CD4-positive, alpha-beta T cell (primary cell): ENCODE measurements around the gene LRP1B. TPM values are rescaled to one million over a fixed set of nuclear protein-coding genes. Genes with fewer than 3 reads are reported as not detected.

Source experiments
- ATAC-seq: fragments of 200-7000 bp; cut with Tn5 transposase; one replicate; pipeline ENCODE4 v1.10.0; 2022; ENCODE audit warnings: mild to moderate bottlenecking; ENCODE audit not compliant: poor library complexity
- CTCF ChIA-PET: fragments of 350-600 bp; sonication (Branson Sonifier 250); formaldehyde crosslinking; loops from one replicate; lab custom pipeline; 2021; ENCODE audit warnings: antibody characterized with exemption, inconsistent platforms; lab: Charles Lee
- POLR2A ChIA-PET: fragments of 350-600 bp; sonication (Branson Sonifier 250); formaldehyde crosslinking; loops from one replicate; lab custom pipeline; 2021; ENCODE audit warnings: antibody characterized with exemption, inconsistent platforms; lab: Charles Lee
- DNase-seq, 14 experiments: peaks; one replicate each; pipeline ENCODE4 v3.0.0-alpha.2; 2013 to 2020; ENCODE audit warnings: mixed read lengths in 2 of 14
- H3K27ac ChIP-seq, 2 donors: one replicate each; pipeline versions ENCODE4 v1.5.1 to v1.7.0; 2013; ENCODE audit warnings: low read length in 2 of 2, low read depth in 1 of 2, mild to moderate bottlenecking in 1 of 2
- H3K27me3 ChIP-seq, 2 experiments: 1 replicate in 1 of 2; 2 replicates in 1 of 2; pipeline versions ENCODE4 v1.6.1 to v1.7.0; 2013; ENCODE audit warnings: low read length in 2 of 2, control low read depth in 1 of 2, mild to moderate bottlenecking in 1 of 2, moderate library complexity in 1 of 2; ENCODE audit not compliant: insufficient read depth in 2 of 2, control insufficient read depth in 1 of 2
- H3K36me3 ChIP-seq: one replicate; pipeline ENCODE4 v1.6.1; 2013; ENCODE audit warnings: low read length, control low read depth; ENCODE audit not compliant: insufficient read depth
- H3K4me1 ChIP-seq: one replicate; pipeline ENCODE4 v1.6.1; 2013; ENCODE audit warnings: low read length, control low read depth; ENCODE audit not compliant: insufficient read depth
- H3K4me3 ChIP-seq: one replicate; pipeline ENCODE4 v1.5.1; 2013; ENCODE audit warnings: mild to moderate bottlenecking, low read length, moderate library complexity
- H3K9me3 ChIP-seq, 2 experiments: 1 replicate in 1 of 2; 2 replicates in 1 of 2; pipeline versions ENCODE4 v1.6.1 to v1.7.0; 2013; ENCODE audit warnings: low read length in 2 of 2, mild to moderate bottlenecking in 2 of 2, control low read depth in 1 of 2, moderate library complexity in 1 of 2; ENCODE audit not compliant: control insufficient read depth in 1 of 2, insufficient read depth in 1 of 2
- H3K27ac Mint-ChIP-seq: one replicate; pipeline ENCODE4 v1.8.0; 2020; ENCODE audit warnings: mixed read lengths
- H3K27me3 Mint-ChIP-seq: one replicate; pipeline ENCODE4 v1.8.0; 2021; ENCODE audit warnings: mixed read lengths
- H3K36me3 Mint-ChIP-seq: one replicate; pipeline ENCODE4 v1.8.0; 2021; ENCODE audit warnings: low read depth, mixed read lengths
- H3K4me1 Mint-ChIP-seq: one replicate; pipeline ENCODE4 v1.8.0; 2021; ENCODE audit warnings: low read depth, mixed read lengths
- H3K4me3 Mint-ChIP-seq: one replicate; pipeline ENCODE4 v1.8.0; 2020; ENCODE audit warnings: mild to moderate bottlenecking, mixed read lengths
- H3K9me3 Mint-ChIP-seq: one replicate; pipeline ENCODE4 v1.8.0; 2020; ENCODE audit warnings: mixed read lengths
- CTCF ChIP-seq: fragments of 200-600 bp; IDR thresholded peaks from one replicate; pipeline ENCODE4 v1.8.0; 2022; ENCODE audit warnings: antibody characterized with exemption, mild to moderate bottlenecking
- intact Hi-C, 2 experiments: fragments of 100-400 bp; cut with DNase I in 1 of 2; cut with micrococcal nuclease in 1 of 2; formaldehyde crosslinking; loops; one replicate each; pipeline versions ENCODE4 v1.15.1 to v1.9.0; 2023 to 2025; cut with DNase I, micrococcal nuclease
- total RNA-seq, 174 experiments: library from RNA in 2 of 174; stranded (reverse) in 2 of 174; gene quantifications; one replicate each; pipeline ENCODE4 v1.2.3 and lab custom pipeline; 2021 to 2026

The LRP1B gene
- total RNA-seq, 2 experiments from 2014 or later, result not detected

- Mint-ChIP-seq H3K9me3 (peaks cover 8% of the 10 kb centered on the region), H3K27ac (no peak overlapping the region), H3K4me1 (no peaks in the 10 kb centered on the region), H3K27me3 (no peaks in the 10 kb centered on the region), H3K36me3 (no peaks in the 10 kb centered on the region), H3K4me3 (no peak overlapping the region)
- Histone ChIP-seq H3K4me3 (no peak overlapping the region), H3K27me3 (no peaks in the 10 kb centered on the region), H3K4me1 (no peaks in the 10 kb centered on the region), H3K36me3 (no peaks in the 10 kb centered on the region), H3K27ac (no peak overlapping the region), H3K9me3 (no peaks in the 10 kb centered on the region)
- ATAC-seq (no peak), DNase-seq (no peak)
- ChIA-PET CTCF (no interaction called here), POLR2A (no interaction called here)
- no peak for TF ChIP-seq CTCF
- intact Hi-C loops, result no loop called here
Observed at GRCh38 chr2:140842110-140842509, 1288.7 kb downstream of the LRP1B start.

GRCh38 chr2:140841141-140841540 is 1289.7 kb downstream of the LRP1B start:
- CTCF ChIA-PET, result no interaction called here
- Histone ChIP-seq H3K4me1 (no peaks in the 10 kb centered on the region), H3K27ac (no peak overlapping the region), H3K4me3 (no peak overlapping the region), H3K36me3 (no peaks in the 10 kb centered on the region), H3K27me3 (no peaks in the 10 kb centered on the region), H3K9me3 (no peaks in the 10 kb centered on the region)
- H3K27ac Mint-ChIP-seq, result no peak overlapping the region
- no peak for TF ChIP-seq CTCF
- H3K36me3 Mint-ChIP-seq, result no peaks in the 10 kb centered on the region
- no peak overlapping the region for H3K4me3 Mint-ChIP-seq
- ATAC-seq (no peak), DNase-seq (no peak)
- POLR2A ChIA-PET, result no interaction called here
- H3K4me1 Mint-ChIP-seq, result no peaks in the 10 kb centered on the region
- no peaks in the 10 kb centered on the region for H3K27me3 Mint-ChIP-seq
- peaks cover 11% of the 10 kb centered on the region for H3K9me3 Mint-ChIP-seq
- intact Hi-C loops, result no loop called here

- Histone ChIP-seq H3K4me1 (no peaks in the 10 kb centered on the region), H3K9me3 (peaks cover 0 to 7% of the 10 kb centered on the region in 2 experiments), H3K4me3 (no peak overlapping the region), H3K27me3 (no peaks in the 10 kb centered on the region), H3K36me3 (no peaks in the 10 kb centered on the region), H3K27ac (no peak overlapping the region)
- ATAC-seq, result no peak
- Mint-ChIP-seq H3K9me3 (peaks cover 15% of the 10 kb centered on the region), H3K4me1 (no peaks in the 10 kb centered on the region), H3K4me3 (no peak overlapping the region), H3K27me3 (no peaks in the 10 kb centered on the region), H3K36me3 (no peaks in the 10 kb centered on the region), H3K27ac (no peak overlapping the region)
- TF ChIP-seq CTCF, result no peak
- DNase-seq, result no peak
- intact Hi-C loops, result no loop called here
- ChIA-PET POLR2A (no interaction called here), CTCF (no interaction called here)
Observed at GRCh38 chr2:140836826-140837225, 1294.0 kb downstream of the LRP1B start.
